GM18520 (cell line): ENCODE measurements around the gene NR1H3.

Source experiments
- ATAC-seq: cut with Tn5 transposase; IDR thresholded peaks from one replicate; pipeline ENCODE4 v1.9.1; 2021; ENCODE audit not compliant: unreplicated experiment

NR1H3 gene

DNA sequence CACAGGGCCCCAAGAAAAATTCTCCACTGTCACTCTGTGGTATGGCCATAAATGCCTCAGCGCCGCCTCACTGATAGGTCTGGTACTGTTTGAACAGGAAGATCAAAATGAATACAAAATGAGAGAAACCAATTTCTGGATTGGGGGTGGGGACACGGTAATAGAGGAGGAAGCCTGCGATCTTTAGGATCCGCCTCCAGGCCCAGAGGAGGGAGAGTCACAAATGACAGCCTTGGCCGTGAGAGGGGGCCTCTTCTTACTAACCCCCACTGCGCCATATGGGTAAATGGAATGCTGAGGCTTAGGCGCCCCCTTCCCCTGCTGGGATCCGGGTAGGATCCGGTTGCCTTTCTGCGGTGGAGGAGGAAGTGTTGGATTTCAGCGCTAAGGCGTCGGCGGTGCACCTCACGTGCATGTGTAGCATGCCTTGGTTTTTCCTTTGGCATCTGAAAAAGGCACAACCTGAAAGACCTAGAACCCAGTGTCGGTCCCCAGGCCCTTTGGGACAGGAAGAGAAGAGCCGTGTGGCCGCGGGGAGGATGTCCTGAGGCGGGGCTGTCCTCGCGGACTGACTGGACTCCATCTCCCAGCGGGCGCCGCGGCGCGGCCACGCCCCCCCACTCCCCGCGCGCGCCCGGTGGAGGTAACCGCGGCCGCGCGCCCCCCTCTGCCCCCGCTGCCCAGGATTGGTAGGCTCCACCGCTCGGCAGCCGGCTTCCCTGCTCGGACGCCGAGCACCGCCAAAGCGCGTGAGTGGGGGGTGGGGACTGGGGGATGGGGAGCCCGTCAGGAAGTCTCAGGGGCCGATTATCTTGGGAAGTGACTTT lies 11.4 kb downstream of the NR1H3 start:
- peak; percentile 30 for ATAC-seq

GRCh38 chr11:47269829-47270305 lies 12.1 kb downstream of the NR1H3 start, which contains the start of gene MADD:
Gene MADD, plus strand, starts transcription at chr11:47270133.
- peak; percentile 62 for ATAC-seq

DNA sequence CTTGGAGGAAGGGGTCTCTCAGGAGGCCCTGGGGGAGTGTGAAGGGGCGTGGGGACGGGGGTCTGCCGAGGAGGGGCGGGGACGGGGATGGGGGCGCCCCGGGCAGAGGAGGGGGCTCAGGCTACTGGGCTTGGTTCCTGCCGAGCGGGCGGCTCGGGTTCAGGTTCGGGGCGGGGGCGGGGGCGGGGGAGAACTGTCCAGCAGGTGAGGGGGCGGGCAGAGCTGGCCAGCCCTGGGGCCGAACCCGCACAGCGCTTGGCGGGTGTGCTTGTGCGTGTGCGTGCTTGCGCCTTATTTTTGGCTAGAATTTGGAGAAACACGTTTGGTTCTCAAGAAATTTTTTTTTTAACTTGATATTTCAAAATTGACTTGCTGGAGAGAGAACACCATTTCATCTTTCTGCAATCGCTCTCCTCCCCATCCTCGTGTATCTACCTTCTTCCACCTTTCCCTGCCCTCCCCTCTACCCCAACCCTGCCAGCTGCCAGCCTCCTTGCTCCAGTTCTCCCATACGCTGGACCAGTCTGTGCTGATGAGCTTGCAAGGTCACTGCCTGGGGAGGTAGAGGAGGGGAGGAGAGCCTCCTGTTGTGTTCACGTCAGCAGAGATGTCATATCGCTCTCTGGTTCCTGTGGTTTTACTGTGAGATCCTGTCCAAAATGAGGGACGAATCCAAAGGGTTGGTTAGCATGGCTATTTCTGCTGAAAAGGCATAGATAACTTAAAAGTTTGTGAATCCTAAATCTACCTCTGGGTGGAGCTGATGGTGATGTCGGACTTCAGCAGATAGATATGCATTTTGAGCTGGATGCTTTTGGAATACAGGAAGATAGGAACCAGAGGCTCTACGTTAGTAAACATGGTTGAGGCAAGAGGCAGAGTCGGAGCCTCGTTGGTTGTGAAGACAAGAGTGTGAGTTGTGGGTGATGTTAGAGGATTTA lies 12.8 kb downstream of the NR1H3 start:
- ATAC-seq: no peak

GRCh38 chr11:47271328-47271727 lies 13.5 kb downstream of the NR1H3 start:
- ATAC-seq: no peak

DNA sequence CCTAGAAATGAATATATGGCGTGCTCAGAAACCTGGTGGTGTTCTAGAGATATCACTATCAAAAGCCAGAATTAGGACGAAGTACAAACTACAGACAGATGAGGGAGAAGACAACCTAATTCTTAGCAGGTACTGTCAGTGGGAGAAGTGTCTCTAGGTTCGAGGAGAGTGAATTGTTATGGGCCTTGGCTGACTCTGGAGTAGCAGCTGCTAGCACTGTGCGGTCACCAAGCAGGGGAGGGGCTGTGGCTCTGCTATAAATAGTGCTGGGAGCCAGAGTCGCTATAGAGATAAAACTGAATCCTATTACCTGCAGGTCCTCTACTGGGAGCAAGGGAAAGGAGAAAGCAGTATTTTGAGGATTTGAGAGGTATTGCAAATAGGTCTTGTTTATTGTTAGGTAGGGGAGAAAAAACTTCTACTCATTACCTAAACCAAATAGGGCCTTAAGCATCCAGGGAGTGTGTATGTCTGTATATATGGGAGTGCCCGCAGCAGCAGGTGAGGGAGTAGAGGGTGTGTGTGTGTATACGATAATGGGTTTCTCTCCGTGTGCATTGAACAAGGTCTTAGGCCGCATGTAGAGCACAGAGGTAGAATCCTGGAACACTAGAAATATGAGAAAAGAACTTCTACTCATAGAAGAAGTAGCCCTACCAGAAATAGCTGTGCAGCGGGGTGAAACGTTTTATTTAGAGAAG lies 14.3 kb downstream of the NR1H3 start:
- ATAC-seq: no peak

GRCh38 chr11:47272706-47273105 lies 14.9 kb downstream of the NR1H3 start:
- no peak for ATAC-seq

DNA sequence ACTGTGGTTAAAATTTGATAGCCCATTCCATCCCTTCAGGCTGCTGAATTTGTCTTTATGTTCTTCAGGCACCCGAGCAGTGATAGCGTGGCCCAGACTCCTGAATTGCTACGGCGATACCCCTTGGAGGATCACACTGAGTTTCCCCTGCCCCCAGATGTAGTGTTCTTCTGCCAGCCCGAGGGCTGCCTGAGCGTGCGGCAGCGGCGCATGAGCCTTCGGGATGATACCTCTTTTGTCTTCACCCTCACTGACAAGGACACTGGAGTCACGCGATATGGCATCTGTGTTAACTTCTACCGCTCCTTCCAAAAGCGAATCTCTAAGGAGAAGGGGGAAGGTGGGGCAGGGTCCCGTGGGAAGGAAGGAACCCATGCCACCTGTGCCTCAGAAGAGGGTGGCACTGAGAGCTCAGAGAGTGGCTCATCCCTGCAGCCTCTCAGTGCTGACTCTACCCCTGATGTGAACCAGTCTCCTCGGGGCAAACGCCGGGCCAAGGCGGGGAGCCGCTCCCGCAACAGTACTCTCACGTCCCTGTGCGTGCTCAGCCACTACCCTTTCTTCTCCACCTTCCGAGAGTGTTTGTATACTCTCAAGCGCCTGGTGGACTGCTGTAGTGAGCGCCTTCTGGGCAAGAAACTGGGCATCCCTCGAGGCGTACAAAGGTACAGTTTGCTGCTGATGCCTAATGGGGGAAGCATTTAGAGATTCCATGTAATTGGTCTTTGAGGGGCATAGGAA lies 16.9 kb downstream of the NR1H3 start:
- no peak for ATAC-seq

DNA sequence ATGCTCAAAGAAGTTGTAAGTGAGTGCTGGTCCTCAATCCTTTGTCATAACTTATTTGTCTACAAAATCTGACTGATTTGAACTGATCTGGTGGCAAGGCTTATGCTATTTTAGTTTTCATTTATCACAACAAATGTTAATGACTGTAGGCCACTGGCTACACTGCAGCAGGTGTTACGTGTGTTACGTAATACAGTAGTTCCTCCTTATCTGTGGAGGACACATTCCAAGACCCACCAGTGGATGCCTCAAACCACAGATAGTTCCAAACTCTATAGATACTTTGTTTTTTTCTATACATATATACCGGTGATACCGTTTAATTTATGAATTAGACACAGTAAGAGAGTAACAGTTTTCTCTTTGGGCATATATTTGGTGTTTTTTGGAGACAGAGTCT lies 19.1 kb downstream of the NR1H3 start:
- ATAC-seq: no peak

- ATAC-seq: no peak
These were observed 20.3 kb downstream of the NR1H3 start for GRCh38 chr11:47278058-47278457.

GRCh38 chr11:47278769-47279168 lies 21.0 kb downstream of the NR1H3 start:
- no peak for ATAC-seq

DNA sequence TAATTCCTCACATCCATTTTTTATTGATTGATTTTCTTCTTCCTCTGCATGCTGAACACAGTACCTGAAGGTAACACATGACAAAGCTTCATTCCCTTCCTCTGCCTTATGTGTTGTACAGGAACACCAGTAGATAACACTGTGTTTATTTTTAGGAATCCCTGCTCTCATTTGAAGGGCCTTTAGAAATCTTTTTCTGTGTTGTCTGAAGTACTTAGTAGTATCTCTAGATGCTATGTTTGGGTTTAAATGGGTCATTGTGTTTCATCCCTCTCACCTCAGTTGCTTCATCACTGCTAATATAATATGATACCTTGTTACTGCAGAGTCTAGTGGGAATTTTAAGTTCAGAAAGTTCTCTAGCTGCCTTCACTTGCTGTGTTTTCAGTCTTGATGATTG lies 22.3 kb downstream of the NR1H3 start:
- no peak for ATAC-seq

DNA sequence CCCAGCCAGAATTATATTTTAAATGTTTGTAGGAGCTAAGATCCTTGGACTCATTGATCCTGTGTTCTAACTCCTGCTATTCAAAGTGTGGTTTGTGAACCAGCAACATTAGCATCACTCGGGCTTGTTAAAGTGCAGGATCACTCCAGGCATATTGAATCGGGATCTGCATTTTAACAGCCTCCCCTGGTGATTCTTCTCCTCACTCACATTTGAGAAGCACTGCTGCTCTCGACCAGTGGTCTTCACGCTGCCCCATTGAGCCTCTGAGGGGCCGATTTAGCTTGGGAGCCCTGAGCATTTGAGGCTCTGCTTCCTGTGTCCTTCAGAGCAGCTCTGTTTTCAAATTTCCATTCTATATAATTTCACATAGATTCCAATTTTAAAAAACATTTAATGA lies 23.1 kb downstream of the NR1H3 start:
- no peak for ATAC-seq

DNA sequence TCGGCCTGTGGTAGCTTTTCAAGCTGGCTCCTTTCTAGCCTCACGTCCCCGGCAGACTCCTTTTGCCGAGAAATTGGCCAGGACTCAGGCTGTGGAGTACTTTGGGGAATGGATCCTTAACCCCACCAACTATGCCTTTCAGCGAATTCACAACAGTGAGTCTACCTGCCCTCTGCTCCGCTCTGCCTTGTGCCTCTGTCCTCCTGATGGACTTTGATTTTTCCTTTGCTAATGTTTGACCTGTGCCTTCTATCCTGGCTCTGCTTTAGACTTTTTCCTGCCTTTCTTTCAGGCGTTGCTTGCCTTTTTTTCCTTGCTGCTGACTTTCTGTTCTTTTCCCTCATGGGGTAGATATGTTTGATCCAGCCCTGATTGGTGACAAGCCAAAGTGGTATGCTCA lies 24.7 kb downstream of the NR1H3 start:
- ATAC-seq: no peak

GRCh38 chr11:47284151-47284550 lies 26.4 kb downstream of the NR1H3 start:
- ATAC-seq: no peak

GRCh38 chr11:47285969-47286770 lies 28.4 kb downstream of the NR1H3 start:
- no peak for ATAC-seq

DNA sequence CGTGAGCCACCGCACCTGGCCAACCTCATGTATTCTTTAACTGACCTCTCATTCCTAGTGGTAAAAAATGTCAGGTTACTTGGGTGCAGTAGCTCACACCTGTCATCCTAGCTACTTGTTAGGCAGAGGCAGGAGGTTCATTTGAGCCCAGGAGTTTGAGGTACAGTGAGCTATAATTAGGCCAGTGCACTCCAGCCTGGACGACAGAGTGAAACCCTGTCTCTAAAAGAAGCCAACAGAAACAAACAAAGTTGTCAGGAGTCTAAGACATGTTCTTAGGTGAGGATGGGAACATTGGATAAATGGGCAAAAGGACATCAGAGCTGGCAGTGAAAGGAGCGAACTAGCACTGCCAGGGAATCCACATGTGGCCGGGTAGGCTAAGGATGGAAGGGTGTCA lies 30.3 kb downstream of the NR1H3 start:
- ATAC-seq: no peak

DNA sequence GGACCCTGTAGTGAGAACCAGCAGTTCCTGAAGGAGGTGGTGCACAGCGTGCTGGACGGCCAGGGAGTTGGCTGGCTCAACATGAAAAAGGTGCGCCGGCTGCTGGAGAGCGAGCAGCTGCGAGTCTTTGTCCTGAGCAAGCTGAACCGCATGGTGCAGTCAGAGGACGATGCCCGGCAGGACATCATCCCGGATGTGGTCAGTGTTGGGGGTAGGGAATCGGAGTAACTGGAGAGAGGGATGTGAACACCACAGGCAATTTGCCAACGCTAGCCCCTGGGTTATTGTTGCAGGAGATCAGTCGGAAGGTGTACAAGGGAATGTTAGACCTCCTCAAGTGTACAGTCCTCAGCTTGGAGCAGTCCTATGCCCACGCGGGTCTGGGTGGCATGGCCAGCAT lies 32.1 kb downstream of the NR1H3 start:
- ATAC-seq: no peak

GRCh38 chr11:47295385-47295784 lies 37.6 kb downstream of the NR1H3 start:
- ATAC-seq: no peak

GRCh38 chr11:47296045-47296444 lies 38.2 kb downstream of the NR1H3 start:
- ATAC-seq: no peak

GRCh38 chr11:47299078-47299477 lies 41.3 kb downstream of the NR1H3 start:
- no peak for ATAC-seq
